ENCODE data around the gene ZMPSTE24. TPM values are rescaled to one million over a fixed set of nuclear protein-coding genes. Genes with fewer than 3 reads are reported as not detected.
A peak's percentile ranks its signal among the peaks of the same experiment; 100 is the strongest.
"Not testable (repeated sequence)": the region's sequence is repeated elsewhere in the genome, so short reads cannot be mapped to it uniquely, and the experiment has no call there.

ZMPSTE24 gene
- total RNA-seq (10 to 100 TPM; 30.4 to 31.3 TPM), polyA plus RNA-seq (ENCODE audit: insufficient read depth, low read depth, low replicate concordance) (22.5 TPM)
- long read RNA-seq, donor 1, transcript ZMPSTE24-203 (2 exons, 530 nt), result minor isoform, 7 of 23 reads
- long read RNA-seq, donor 1, transcript ZMPSTE24-201 (10 exons, 3,108 nt), result major isoform, 16 of 23 reads
- long read RNA-seq, donor 1, partial matches to known transcripts, result 0 of 23 reads
- long read RNA-seq, donor 1, other reads (novel, unspliced or antisense), result 0 of 23 reads
- long read RNA-seq, donor 2, transcript ZMPSTE24-201 (10 exons, 3,108 nt), result major isoform, 11 of 26 reads
- long read RNA-seq, donor 2, transcript ZMPSTE24-203 (2 exons, 530 nt), result minor isoform, 5 of 26 reads
- long read RNA-seq, donor 2, partial matches to known transcripts, result 10 of 26 reads
- long read RNA-seq, donor 2, other reads (novel, unspliced or antisense), result 0 of 26 reads

DNA sequence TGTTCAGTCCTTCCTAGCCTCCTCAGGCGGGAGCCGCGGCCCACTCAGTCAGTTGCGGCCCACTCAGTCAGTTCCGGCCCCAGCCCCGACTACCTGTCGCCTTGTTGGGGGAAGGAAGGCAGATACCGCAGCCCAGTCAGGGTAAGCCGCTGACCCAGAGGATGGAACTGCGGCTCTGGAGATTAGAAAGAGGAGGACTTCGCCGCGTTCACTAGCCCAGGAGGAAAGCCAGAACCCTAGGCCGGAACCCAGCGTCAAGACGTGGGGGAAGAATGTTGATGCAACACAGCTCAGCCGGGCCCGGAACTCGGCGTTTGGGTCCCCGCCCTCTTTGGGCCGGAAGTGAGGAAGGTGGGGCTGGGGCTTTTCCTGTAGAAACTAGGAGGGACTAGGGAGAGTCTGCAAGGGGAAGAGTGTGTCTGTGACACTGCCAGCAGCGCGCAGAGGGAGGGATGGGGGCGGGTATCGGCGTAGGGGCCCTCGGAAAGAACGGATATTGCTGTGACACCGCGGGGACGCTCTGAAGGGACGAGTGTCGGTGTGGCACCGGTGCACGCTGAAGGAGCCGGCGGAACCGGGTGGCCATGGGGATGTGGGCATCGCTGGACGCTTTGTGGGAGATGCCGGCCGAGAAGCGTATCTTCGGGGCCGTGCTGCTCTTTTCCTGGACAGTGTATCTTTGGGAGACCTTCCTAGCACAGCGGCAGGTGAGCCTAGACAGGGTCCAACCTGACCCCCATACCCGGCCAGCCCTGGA lies at the start of gene ZMPSTE24:
ZMPSTE24 (plus strand) TSS at position 549 of the 757 bp plus-strand sequence; CDS start at position 585, 36 bp downstream.
- intact Hi-C loops (cut with DNase I; ENCODE audit: low total_unique reads), result no loop called here

DNA sequence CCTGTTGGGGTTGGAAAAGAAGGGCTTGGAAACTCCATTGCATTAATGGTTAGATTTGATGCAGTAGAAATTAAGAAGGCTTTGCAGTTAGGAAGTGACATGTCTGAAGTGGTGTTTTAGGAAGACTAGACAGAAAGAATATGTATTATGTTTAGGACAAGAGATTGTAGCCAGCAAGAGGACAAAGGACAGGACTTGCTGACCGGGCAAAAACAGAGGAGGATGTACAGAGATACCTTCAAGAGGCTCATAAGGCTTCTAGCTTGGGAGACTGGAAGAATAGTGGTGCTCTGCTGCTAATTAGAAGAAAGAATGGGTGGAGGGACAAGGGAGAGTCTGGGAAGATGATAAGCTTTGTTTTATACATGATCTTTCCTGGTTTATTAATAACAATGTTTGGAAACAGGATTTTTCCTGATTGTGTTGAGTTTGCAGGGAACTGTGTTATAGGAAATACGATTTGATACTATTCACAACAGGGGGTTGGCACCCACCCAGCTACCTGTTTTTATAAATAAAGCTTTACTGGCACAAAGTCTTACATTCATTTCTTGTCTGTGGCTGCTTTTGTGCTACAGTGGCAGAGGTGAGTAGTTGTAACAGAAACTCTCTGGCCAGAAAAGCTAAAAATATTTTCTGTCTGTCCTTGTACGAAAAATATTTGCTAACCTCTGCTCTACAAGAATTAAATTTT lies 47.4 kb upstream of the ZMPSTE24 start:
- Histone ChIP-seq H3K27ac (no peak overlapping the region), H3K9me3 (no peaks in the 10 kb centered on the region), H3K4me3 (no peak overlapping the region), H3K36me3 (ENCODE audit: low read depth, missing control alignments) (no peaks in the 10 kb centered on the region), H3K27me3 (no peaks in the 10 kb centered on the region), H3K4me1 (no peaks in the 10 kb centered on the region)
- DNase-seq, result no peak
- TF ChIP-seq, protein P1, sequence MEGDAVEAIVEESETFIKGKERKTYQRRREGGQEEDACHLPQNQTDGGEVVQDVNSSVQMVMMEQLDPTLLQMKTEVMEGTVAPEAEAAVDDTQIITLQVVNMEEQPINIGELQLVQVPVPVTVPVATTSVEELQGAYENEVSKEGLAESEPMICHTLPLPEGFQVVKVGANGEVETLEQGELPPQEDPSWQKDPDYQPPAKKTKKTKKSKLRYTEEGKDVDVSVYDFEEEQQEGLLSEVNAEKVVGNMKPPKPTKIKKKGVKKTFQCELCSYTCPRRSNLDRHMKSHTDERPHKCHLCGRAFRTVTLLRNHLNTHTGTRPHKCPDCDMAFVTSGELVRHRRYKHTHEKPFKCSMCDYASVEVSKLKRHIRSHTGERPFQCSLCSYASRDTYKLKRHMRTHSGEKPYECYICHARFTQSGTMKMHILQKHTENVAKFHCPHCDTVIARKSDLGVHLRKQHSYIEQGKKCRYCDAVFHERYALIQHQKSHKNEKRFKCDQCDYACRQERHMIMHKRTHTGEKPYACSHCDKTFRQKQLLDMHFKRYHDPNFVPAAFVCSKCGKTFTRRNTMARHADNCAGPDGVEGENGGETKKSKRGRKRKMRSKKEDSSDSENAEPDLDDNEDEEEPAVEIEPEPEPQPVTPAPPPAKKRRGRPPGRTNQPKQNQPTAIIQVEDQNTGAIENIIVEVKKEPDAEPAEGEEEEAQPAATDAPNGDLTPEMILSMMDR (IDR thresholded peaks at IDR 0.05), result no peak
- TF ChIP-seq POLR2A (IDR thresholded peaks at IDR 0.05), result no peak
- WGBS, 2 donors, result 68% methylated on average over 3 of the region's 3 CpGs
- intact Hi-C loops (cut with DNase I; ENCODE audit: low total_unique reads), result no loop called here

More for the DNA sequence above, at the start of gene ZMPSTE24:
- peak; percentile 28 for TF ChIP-seq POLR2A (IDR thresholded peaks at IDR 0.05)
- TF ChIP-seq, protein P1 (IDR thresholded peaks at IDR 0.05), result no peak
- Histone ChIP-seq H3K4me3 (peak within 1 kb of the TSS; percentile 88 to 92), H3K27me3 (no peaks in the 10 kb centered on the region), H3K36me3 (ENCODE audit: low read depth, missing control alignments) (no peaks in the 10 kb centered on the region), H3K27ac (peak within 1 kb of the TSS; percentile 89 to 95), H3K4me1 (peaks cover 15% of the 10 kb centered on the region), H3K9me3 (no peaks in the 10 kb centered on the region)
- WGBS, 2 donors, result 0 to 1% methylated on average over 32 to 48 of the region's 48 CpGs
- peak; percentile 96 for DNase-seq

DNA sequence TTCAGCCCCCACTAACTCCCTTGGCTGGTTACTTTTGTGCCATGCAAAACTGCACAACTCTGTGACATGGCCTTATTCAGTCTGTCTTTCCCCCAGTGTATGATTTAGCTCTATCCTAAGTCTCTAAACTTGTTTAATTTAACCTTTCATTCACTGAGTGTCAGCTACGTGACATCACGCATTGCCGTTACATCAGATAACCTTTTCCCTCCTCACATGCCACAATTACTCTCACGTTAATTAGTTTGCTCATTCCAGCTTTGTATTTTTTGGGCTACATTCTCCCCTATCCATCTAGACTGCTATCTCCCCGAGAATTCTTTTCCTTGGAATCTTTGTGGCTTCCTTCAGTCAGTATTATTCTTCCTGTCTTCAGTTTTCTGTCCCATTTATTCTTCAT lies 39.7 kb upstream of the ZMPSTE24 start:
- Histone ChIP-seq H3K9me3 (no peaks in the 10 kb centered on the region), H3K27ac (no peak overlapping the region), H3K4me3 (no peak overlapping the region), H3K27me3 (no peaks in the 10 kb centered on the region), H3K4me1 (no peaks in the 10 kb centered on the region), H3K36me3 (ENCODE audit: low read depth, missing control alignments) (no peaks in the 10 kb centered on the region)
- WGBS, 2 donors, result 89 to 94% methylated on average over 5 of the region's 5 CpGs
- TF ChIP-seq, protein P1 (IDR thresholded peaks at IDR 0.05), result no peak
- no peak for TF ChIP-seq POLR2A (IDR thresholded peaks at IDR 0.05)
- intact Hi-C loops (cut with DNase I; ENCODE audit: low total_unique reads), result no loop called here
- DNase-seq, result no peak

DNA sequence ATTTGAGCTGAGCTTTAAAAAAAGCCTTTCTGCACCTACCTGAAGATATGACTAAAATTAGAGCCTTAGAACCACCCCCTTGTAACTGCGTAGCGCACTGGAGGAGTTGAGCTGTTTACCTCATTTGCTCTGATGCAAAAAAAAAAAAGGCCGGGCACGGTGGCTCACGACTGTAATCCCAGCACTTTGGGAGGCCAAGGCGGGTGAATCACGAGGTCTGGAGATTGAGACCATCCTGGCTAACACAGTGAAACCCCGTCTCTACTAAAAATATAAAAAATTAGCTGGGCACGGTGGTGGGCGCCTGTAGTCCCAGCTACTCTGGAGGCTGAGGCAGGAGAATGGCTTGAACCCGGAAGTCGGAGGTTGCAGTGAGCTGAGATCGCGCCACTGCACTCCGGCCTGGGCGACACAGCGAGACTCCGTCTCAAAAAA lies 36.5 kb upstream of the ZMPSTE24 start:
- H3K4me1 ChIP-seq; H3K9me3 ChIP-seq; intact Hi-C loops (cut with DNase I; ENCODE audit: low total_unique reads); H3K4me3 ChIP-seq; H3K27ac ChIP-seq; DNase-seq; H3K27me3 ChIP-seq; H3K36me3 ChIP-seq (ENCODE audit: low read depth, missing control alignments): not testable (repeated sequence)
- WGBS, 2 donors, result 92 to 96% methylated on average over 18 of the region's 18 CpGs

Data from testis (tissue), 5 donors.